ENCODE data around the gene SREK1IP1.
A peak's percentile ranks its signal among the peaks of the same experiment; 100 is the strongest.
"Not testable (repeated sequence)": the region's sequence is repeated elsewhere in the genome, so short reads cannot be mapped to it uniquely, and the experiment has no call there.

The SREK1IP1 gene

DNA sequence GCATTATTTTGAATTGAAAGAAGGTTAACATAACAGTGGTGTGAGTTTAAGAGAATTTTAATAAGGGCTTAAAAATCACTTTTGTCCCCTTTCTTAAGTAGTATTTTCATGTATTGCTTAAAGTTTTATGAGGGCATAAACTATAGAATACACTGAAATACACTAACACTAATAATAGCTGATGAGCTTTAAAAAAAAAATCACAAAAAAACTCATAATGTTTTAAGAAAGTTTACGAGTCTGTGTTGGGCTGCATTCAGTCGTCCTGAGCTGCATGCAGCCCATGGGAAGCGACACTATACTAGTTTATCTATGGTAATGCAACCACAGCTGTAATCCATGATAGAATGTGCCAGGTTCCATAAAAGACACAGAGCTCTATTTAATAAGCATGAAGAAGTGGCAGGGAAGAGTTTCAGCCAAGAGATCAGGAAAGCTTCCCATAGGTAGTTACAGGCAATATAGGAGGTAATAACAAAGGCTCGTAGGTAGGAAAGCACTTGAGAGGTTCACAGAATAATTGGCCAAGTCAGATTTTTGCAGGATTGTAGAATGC is 4.5 kb downstream of the SREK1IP1 start:
- DNase-seq: no peak

DNA sequence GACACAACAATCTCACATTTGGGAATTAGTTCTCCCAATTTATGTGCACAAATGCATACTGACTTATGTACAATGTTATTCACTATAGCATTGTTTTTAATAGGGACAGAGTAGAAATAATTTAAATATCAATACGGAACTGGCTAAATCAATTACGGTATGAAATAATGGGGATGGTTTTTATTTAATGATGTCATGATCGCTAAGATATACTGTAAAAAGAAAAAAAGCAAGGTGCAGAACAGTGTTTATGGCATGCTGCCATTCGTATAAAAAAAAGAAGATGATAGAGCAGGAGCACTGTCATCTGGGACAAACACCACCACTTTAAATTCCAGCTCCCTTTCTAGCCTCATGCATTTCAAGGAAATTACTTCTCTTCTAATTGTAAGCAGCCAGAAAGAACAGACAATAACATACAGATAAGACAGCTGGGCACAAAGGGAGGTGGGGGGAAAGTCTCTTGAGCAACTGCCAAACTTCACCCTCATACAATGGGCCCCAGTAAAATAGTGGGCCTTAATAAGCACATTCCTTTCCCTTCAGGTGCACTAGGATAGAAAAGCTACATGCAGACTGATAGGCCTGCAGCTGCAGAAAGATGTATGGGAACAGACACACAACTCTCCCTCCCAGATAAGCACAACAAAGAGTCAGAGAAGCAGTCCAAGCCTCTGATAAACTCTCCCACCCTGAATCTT is 8.4 kb downstream of the SREK1IP1 start:
- no peak for DNase-seq

DNA sequence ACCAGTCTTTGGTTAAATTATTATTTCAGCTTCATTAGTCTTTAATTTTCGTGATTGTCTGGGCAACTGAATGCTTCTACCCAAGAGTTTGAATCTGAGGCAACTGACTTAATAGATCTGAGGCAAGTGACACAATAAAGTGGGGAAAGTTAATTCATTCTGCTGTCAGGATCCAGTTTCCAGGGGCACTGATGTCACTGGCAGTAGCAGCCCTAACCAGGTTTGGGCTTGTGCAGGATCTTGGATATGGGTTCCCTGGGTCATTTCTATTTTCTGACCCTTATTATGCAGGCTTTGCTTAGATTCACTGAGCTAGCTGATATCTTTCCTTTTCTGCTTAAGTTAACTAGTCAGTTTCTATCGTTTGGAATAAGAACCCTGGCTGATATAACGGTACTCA is 9.6 kb downstream of the SREK1IP1 start:
- DNase-seq: no peak

DNA sequence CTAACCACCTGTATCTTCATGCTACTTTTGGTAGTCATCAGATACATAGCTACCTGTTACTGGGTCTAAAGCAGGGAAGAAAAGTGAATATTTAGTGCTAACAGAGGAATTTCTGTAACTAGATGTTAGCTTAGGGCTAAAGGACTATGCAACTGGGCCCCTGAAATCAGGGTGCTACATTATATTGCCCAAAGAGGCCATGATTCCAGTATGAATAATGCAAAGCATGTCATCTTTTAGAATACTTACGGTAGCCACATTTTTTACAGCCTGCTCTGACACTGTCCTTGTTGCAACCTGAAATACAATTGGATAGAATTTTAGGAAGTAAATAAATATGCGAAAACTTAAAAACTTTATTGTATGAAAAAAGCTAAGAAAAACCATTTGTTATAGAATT is 14.4 kb downstream of the SREK1IP1 start:
- DNase-seq: no peak

DNA sequence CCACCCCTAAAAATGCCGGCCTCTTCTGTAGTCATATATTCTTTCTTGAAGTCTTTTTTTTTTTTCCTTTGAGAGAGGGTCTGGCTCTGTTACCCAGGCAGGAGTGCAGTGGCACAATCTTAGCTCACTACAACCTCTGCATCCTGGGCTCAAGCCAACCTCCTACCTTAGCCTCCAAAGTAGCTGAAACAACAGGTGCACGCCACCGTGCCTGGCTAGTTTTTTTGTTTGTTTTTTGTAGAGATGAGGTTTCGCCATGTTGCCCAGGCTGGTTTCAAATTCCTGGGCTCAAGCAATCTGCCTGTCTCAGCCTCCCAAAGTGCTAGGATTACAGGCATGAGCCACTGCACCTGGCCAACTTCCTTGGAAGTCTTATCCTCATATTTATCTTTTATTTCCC is 19.1 kb downstream of the SREK1IP1 start:
- no peak for DNase-seq

DNA sequence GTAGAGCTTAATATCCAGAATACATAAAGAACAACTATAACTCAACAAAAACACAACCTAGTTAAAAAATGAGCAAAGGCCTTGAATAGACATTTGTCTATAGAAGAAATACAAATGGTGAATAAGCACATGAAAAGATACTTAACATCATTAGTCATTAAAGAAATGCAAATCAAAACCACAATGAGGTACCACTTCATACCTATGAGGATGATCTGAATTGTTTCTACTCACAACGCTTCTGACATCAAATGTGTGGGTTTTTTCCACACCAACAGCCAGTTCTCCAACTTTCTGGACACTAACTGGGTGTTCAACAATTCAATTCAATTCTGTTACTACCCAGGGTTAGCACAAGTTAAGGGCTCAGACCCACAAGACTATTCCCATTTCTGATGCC is 22.0 kb downstream of the SREK1IP1 start:
- DNase-seq: no peak

DNA sequence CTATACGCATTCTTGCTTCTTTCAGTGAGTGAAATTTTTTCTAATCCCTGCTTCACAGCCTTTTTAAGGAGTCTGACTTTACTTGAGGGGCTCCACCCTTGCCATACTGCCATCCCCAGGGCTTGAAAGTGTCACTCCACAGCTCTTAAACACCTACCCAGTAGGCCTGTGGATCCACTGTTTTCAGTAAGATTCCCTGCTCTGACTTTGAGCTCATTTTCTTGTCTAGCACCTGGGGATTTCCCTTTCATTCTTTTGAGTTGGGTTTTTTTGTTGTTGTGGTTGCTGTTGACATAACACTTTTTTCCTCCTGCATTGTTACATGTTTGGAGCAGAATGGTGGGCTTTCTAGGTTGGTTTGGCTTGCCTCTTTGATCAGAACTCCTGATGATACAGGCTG is 23.6 kb downstream of the SREK1IP1 start:
- DNase-seq: no peak

DNA sequence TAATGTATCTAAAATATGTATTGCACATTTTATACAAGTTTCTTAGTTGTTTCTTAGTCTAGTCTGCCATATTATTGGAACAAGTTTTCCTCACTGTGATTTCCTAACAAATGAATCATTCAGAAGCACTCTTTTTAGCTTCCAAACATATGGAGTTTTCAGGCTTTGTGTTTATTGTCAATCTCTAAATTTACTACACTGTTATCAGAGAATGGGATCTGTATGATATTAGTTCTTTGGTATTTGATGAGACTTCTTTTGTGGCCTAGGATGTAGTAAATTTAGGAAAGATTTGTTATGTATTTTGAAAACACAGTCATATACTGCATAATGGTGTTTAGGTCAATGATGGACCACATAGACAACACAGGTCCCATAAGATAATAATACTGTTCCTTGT is 25.7 kb downstream of the SREK1IP1 start:
- no peak for DNase-seq

DNA sequence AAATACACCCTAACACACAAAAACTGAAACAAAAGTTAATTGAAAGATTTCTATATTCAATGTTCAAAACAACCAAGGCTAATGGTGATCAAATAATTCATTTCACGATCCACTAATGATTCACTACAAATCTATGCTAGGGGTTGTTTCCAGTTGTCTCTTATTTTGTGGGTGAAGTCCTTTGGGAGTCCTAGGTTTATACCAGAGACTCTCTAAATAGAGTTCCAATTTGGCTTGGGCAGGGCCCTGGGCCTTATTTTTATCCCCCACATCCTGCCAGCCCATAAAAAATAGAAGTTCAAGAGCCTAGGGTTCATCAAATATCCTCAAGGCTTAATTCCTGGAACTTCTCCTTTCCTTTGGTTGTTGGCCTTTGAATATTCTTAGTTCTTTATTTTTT is 26.1 kb downstream of the SREK1IP1 start:
- DNase-seq: no peak

DNA sequence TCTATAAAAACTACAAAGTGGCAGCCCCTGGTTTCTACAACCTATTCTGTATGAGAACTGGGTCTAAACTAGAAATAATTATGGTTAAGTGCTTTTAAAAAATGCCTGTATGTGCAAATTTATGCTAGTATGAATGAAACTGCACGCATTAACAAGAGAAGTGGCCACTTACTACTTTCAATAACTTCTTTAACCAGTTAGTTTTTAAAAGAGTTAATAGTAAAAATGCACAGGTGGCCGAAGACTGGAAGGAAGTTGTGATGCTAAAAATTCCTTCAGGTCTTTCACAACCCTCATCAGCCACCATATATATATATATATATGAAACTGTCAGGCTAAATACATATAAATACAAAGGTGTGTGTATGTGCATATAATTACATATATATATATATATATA is 41.3 kb downstream of the SREK1IP1 start:
- DNase-seq: no peak

DNA sequence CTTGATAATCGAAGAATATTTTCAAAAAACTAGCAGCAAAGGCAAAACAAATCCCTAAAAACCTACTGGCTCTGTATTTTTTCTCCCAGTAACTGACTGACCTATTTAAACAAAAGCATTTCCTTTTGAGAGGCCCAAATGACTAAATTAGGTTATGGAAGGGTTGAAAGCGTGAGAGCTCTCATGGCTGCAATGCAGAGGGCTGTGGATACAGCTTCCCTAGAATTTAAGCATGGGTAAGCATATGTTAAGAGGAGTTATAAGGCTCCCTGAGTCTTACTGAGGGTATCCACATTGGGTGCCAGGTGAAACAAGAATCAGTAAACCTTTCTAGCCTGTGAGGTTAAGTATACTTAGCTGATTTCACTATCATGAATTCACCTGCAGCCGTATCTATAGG is 45.9 kb downstream of the SREK1IP1 start:
- no peak for DNase-seq

DNA sequence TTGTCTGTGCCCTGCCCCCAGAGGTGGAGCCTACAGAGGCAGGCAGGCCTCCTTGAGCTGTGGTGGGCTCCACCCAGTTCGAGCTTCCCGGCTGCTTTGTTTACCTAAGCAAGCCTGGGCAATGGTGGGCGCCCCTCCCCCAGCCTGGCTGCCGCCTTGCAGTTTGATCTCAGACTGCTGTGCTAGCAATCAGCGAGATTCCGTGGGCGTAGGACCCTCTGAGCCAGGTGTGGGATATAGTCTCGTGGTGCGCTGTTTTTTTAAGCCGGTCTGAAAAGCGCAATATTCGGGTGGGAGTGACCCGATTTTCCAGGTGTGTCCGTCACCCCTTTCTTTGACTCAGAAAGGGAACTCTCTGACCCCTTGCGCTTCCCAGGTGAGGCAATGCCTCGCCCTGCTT is 54.0 kb downstream of the SREK1IP1 start:
- DNase-seq: not testable (repeated sequence)

DNA sequence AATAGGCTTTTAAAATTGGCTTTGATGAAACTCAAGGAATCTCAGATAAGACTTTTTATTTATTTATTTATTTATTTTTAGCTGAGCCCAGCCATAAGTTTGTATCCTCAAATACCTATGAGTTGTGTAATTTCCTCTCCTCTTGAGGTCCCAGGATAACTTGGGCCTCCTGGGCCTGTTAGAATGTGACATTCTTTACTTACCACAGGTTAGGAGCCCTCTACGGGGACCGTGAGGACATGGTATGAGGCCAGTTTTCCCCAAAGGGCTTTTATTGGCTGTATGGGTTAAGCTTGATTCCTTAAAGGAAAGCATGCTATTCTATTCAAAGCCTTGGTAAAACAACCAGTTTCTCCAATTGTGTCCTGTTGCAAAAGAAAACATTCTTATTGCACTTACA is 61.3 kb downstream of the SREK1IP1 start:
- no peak for DNase-seq

DNA sequence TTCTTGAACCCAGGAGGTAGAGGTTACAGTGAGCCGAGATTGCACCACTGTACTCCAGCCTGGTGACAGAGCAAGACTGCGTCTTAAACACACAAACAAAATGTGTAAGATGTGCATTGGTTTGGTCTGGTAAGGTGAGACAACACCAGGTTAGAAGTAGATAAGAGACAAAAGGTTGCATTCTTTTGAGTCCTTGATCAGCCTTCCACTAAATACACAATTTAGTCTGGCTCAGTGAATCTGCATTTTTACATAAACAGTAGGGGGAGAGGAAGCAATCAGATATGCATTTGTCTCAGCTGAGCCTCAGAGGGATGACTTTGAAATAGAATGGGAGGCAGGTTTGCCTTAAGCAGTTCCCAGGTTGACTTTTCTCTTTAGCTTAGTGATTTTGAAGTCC is 62.4 kb downstream of the SREK1IP1 start:
- not testable (repeated sequence) for DNase-seq

DNA sequence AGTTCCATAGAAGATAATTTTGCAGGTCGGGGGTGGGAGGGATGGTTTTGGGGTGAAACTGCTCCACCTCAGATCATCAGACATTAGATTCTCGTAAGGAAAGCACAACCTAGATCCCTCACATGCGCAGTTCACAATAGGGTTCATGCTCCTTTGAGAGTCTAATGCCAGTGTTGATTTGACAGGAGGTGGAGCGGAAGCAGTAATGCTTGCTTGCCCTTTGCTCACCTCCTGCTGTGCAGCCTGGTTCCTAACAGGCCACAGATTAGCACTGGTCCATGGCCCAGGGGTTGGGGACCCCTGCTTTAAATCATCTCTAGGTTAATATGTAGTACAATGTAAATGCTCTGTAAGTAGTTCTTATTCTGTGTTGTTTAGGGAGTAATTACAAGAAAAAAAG is 67.7 kb downstream of the SREK1IP1 start:
- no peak for DNase-seq

DNA sequence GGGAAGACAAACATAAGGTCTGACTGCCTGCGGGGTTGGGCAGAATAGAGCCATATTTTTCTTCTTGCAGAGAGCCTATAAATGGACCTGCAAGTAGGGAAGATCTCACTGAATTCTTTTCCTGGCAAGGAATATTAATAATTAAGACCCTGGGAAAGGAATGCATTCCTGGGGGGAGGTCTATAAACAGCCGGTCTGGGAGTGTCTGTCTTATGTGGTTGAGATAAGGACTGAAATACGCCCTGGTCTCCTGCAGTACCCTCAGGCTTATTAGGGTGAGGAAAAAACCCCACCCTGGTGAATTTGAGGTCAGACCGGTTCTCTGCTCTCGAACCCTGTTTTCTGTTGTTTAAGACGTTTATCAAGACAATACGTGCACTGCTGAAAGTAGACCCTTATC is 72.1 kb downstream of the SREK1IP1 start:
- not testable (repeated sequence) for DNase-seq

DNA sequence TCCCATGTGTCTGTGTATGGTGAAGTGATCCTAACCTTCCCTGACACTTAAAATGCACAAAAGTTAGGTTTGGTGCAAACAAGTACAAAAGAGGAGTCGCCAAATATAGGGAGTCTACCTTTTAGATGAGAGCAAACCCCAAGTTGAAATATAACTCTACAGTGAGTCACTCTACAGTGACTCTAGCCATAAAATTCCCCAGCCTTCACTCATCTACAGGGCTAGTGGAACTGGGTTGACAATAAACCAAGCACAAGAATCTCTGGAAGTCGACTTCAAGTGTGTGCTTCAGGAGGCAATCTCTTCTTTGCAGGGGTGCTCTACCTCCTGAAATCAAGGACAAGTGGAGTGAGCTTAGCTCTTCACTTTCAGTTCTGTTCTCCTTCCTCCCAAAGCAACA is 74.9 kb downstream of the SREK1IP1 start:
- no peak for DNase-seq

DNA sequence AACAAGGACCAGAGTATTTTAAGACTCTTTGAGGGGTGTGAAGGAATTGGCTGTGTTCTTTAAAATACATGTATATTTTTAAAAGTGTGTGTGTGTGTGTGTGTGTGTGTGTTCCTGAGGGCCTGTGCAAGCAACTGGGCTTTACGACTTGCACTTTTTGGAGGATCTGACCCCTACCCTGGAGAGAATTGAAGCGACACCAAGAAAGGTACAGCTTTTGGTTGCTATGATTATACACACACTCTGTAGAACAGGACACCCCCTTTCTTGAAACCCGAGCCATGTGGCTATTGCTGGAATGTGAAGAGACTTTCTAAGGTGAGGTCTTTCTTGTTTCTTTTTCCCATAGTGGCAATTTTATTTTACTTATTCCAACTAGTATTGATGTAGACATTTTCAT is 77.2 kb downstream of the SREK1IP1 start:
- no peak for DNase-seq

DNA sequence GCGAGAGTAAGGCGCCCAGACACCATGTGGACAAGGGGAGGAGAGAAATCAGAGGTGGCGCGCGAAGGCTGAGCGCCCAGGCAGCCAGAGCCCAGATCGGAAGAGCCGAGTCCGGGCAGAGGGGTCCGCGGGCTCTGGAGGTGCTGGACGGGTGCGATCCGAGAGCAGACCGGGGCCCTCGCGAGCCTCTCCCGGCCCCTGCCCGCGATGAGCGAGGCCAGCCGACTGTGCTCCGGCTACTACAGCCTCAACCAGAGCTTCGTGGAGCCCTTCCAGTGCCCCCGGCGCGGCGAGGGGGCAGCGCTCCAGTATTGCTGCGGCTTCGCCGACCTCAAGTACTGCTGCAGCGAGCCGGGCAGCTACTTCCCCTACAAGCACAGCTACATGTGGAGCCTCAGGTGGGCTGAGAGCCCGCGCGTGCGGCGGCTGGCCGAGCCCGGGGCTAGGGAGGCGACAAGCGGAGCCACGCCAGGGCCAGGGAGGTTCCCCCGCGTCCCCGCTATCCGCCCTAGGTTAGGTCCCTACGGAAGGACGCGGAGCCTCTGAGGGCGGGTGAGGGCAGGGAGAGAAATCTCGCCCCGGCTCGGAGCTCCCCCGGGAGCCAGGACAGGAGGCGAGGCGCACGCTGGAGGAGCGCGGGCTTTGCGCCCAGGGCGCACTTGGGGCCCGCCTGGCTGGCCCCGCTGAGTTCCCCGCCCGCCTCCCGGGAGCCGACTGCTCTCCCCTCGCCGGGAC is 77.9 kb downstream of the SREK1IP1 start, which contains the start of gene SHISAL2B:
SHISAL2B (plus strand) TSS at position 87 of the 735 bp plus-strand sequence; CDS start at position 208, 121 bp downstream.
- peak in 1 of 2 experiments; percentile 36 for DNase-seq

DNA sequence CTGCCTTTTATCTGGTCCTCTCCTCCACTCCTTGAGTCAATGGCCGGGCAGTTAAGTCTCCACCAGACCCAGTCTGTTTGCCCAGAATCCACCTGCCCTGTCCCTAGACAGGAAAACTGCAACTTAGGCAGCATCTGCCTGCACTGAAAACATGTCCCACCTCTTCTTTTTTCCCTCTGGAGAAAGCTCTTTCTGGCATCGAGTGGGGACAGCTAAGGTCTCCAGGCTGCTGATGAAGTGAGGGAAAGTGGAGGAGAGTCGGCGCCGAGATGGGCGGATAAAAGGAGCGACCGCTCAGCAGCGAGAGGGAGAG is 78.4 kb downstream of the SREK1IP1 start:
- no peak for DNase-seq

DNA sequence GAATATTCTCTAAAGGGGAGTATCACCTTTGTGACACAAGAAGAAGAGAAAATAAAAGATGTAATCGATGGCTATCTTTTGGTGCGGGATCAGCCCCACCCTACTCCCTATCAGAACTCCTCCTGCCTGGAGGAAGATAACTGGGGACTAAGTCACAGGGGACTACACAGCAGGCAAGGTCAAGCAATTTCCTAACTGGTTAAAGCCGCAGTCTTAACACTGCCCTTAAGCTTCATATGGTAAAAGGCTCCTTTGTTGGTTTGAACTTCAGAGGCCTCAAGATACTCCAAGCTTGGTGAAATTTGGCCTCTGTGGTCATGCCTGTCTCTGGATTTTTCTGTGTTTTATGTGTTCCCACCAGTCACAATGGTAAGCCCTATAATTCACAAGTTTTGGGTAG is 79.5 kb downstream of the SREK1IP1 start:
- DNase-seq: no peak

DNA sequence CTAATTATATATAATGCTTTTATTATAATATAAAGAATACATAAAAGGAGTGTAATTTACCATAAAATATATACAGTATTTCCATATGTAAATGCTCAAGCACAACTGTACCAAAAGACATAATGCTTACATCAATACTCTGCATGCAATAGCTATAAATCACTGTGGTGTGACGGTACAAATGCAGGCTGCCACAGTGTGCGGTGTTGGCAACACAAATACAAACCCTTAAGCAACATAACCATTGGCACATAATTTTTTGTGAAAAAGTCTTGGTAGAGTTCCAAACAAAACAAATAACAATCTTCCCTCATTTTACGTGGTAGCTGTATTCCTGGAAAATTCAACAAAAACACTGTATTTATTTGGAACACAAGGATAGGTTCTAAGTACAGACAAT is 80.1 kb downstream of the SREK1IP1 start:
- DNase-seq: no peak

DNA sequence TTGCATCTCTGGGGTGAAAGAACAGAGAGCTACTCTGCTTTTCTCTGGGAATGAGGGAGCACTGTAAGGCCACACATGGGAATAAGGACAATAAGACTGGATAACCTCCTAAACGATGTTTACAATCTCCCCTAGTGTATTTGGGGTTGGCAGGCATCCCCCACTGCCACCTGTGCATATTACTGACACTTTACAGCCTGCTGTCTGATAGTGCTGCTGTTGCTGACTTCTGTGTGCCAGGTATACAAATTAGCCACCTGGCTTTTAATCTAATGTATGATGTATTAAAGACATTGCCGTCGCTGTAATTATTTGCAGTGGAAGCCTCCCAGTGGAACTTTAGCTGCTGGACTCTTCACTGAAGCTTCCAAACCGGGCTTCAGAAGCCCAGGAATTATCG is 82.6 kb downstream of the SREK1IP1 start:
- DNase-seq: no peak

DNA sequence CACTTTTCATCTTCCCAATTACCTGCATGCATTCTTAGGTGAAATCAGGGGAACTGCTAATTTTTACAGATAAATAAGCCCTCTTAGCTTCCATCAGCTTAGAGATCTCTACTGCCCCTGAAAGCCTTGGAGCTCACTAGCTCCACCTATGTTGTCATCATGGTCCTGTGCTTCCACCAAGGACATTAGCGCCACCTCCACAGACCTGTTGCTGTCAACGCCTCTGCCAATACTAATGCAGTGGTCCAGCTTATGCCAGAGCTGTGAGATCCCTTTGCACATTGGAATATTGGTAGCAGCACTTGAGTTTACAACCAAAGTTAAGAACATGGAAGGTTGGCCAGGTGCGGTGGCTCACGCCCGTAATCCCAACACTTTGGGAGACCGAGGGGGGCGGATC is 85.9 kb downstream of the SREK1IP1 start:
- DNase-seq: no peak

DNA sequence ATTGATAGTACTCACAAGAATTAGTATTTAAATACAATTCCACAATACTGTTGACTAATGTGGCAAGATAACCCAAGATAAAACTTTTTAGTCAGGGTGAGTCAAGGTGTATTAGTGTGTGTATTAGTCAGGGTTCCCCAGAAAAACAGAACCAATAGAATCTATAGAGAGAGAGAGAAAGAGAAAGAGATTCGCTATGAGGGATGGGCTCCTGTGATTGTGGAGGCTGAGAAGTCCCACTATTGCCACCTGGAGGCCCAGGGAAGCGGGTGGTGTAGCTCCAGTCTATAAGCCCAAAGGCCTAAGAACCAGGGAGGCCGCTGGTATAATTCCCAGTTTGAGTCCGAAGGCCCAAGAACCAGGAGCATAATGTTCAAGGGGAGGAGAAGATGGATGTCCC is 88.2 kb downstream of the SREK1IP1 start:
- DNase-seq: peak in 1 of 2 experiments; percentile 7
